Stomach (tissue), 4 donors: ENCODE data around the gene WNT3A.

Experiments used
- CTCF ChIP-seq, 7 experiments: fragments of 450-650 bp in 4 of 7; fragments of 200-600 bp in 3 of 7; sonication (generic) in 3 of 7; IDR thresholded peaks; one replicate each; pipeline ENCODE4 v1.5.1; 2016 to 2019; ENCODE audit warnings: antibody characterized with exemption in 7 of 7, control low read depth in 2 of 7, mild to moderate bottlenecking in 1 of 7
- EP300 ChIP-seq: sonication (generic); formaldehyde crosslinking; IDR thresholded peaks from one replicate; pipeline ENCODE4 v1.6.1; 2017; ENCODE audit warnings: antibody characterized with exemption
- POLR2A ChIP-seq, 4 donors: fragments of 450-650 bp; IDR thresholded peaks; one replicate each; pipeline ENCODE4 v1.6.1; 2016; ENCODE audit warnings: antibody characterized with exemption in 4 of 4, control low read depth in 2 of 4, mild to moderate bottlenecking in 1 of 4, moderate library complexity in 1 of 4
- POLR2AphosphoS5 ChIP-seq, 3 donors: sonication (generic); formaldehyde crosslinking; IDR thresholded peaks; one replicate each; pipeline ENCODE4 v1.6.1; 2016; ENCODE audit warnings: antibody characterized with exemption in 3 of 3

GRCh38 chr1:228015276-228016180 is 8.7 kb downstream of the WNT3A start:
- no peak for TF ChIP-seq CTCF (IDR thresholded peaks at IDR 0.05)
- TF ChIP-seq POLR2AphosphoS5 (IDR thresholded peaks at IDR 0.05) = no peak
- TF ChIP-seq POLR2A (IDR thresholded peaks at IDR 0.05) = no peak
- TF ChIP-seq EP300 = no peak
